Regular cardiac myocyte (primary cell): ENCODE measurements around the gene TFIP11. TPM values are rescaled to one million over a fixed set of nuclear protein-coding genes. Genes with fewer than 3 reads are reported as not detected.

Experiments
- total RNA-seq: library from RNA; depleted of rRNA; stranded (reverse); fragments of >200 nt; gene quantifications from 2 replicates; pipeline ENCODE4 v1.2.3, GENCODE V29; 2014

Gene TFIP11
- 40.5 and 43.4 TPM in 2 replicates for total RNA-seq

GRCh38 chr22:26512149-26512793 lies at the start of gene TFIP11:
Gene TFIP11, minus strand, starts transcription at chr22:26512473. Its CDS starts 2,201 bp downstream, at chr22:26510272.

GRCh38 chr22:26483439-26484359 lies 28.6 kb downstream of the TFIP11 start, which contains the start of the genes HPS4 and SRRD:
Gene HPS4, minus strand, starts transcription at chr22:26483783. Its CDS starts 2,021 bp downstream, at chr22:26481762.
Gene SRRD, plus strand, starts transcription at chr22:26483877. Its CDS starts 14 bp downstream, at chr22:26483891.

Other genes starting within 250 kb of the TFIP11 start
- 1.5 and 2.5 TPM in 2 replicates for gene ASPHD2, start 83.2 kb downstream of the TFIP11 start, total RNA-seq
- 18.0 and 36.9 TPM in 2 replicates for gene HPS4, start 28.7 kb downstream of the TFIP11 start, total RNA-seq
- 15.5 and 17.3 TPM in 2 replicates for gene SRRD, start 28.6 kb downstream of the TFIP11 start, total RNA-seq
- 39.7 and 43.1 TPM in 2 replicates for gene TPST2, start 77.7 kb upstream of the TFIP11 start, total RNA-seq
- not detected in 2 replicates for gene CRYBB1, start 105.6 kb upstream of the TFIP11 start, total RNA-seq
- gene CRYBA4, start 109.5 kb upstream of the TFIP11 start, total RNA-seq: not detected in 2 replicates
- gene MIAT, start 145.1 kb upstream of the TFIP11 start, total RNA-seq: 0.38 and 1.1 TPM in 2 replicates